ENCODE measurements around the gene ARID1B.

ARID1B gene

GRCh38 chr6:156917213-156917612 is 140.0 kb downstream of the ARID1B start:
- POLR2A ChIA-PET: no interaction called here
- no peak overlapping the region for H3K27ac ChIP-seq (ENCODE audit: extremely low read depth, low read depth, low read length)
- no peaks in the 10 kb centered on the region for H3K36me3 ChIP-seq (ENCODE audit: control insufficient read depth in 2 of 2, insufficient read depth in 1 of 2, low read length in 2 of 2)
- TF ChIP-seq ZIC2 (tag by site-specific recombination; IDR thresholded peaks at IDR 0.05) (0 out of 2 replicates have a peak, but pooled peaks have one; percentile 7), ZNF660 (tag by site-specific recombination; IDR thresholded peaks at IDR 0.05) (no peak)
- CTCF ChIA-PET: no interaction called here
- peaks cover 2% of the 10 kb centered on the region; the same call in 1 of the 2 replicates for H3K4me1 ChIP-seq (ENCODE audit: control insufficient read depth, insufficient read depth, low read length)
- H3K9me3 ChIP-seq (ENCODE audit: control insufficient read depth, insufficient read depth, low read depth, low read length): no peaks in the 10 kb centered on the region
- no peak overlapping the region for H3K4me3 ChIP-seq (ENCODE audit: low read depth, low read length)

GRCh38 chr6:156918647-156919046 is 141.5 kb downstream of the ARID1B start:
- Histone ChIP-seq H3K27ac (ENCODE audit: extremely low read depth, low read depth, low read length) (no peak overlapping the region), H3K4me3 (ENCODE audit: low read depth, low read length) (no peak overlapping the region), H3K4me1 (ENCODE audit: control insufficient read depth, insufficient read depth, low read length) (no peaks in the 10 kb centered on the region), H3K9me3 (ENCODE audit: control insufficient read depth, insufficient read depth, low read depth, low read length) (no peaks in the 10 kb centered on the region), H3K36me3 (ENCODE audit: control insufficient read depth in 2 of 2, insufficient read depth in 1 of 2, low read length in 2 of 2) (no peaks in the 10 kb centered on the region)
- POLR2A ChIA-PET: no interaction called here
- no peak for TF ChIP-seq ZNF16 (tag by site-specific recombination; IDR thresholded peaks at IDR 0.05; ENCODE audit: low read depth)
- TF ChIP-seq ZBTB17 (tag by site-specific recombination; IDR thresholded peaks at IDR 0.05): peak; percentile 54
- no peak for TF ChIP-seq YY1 (tag by site-specific recombination; IDR thresholded peaks at IDR 0.05)
- TF ChIP-seq ZNF561 (tag by site-specific recombination; IDR thresholded peaks at IDR 0.05; ENCODE audit: borderline replicate concordance): no peak
- CTCF ChIA-PET: interaction anchor here (0.6 kb wide), 1 partner anchor 217 kb away, joined by 3 read pairs; no protein-coding TSS in a partner anchor

GRCh38 chr6:156919370-156919769 is 142.2 kb downstream of the ARID1B start:
- no peaks in the 10 kb centered on the region for H3K4me1 ChIP-seq (ENCODE audit: control insufficient read depth, insufficient read depth, low read length)
- H3K27ac ChIP-seq (ENCODE audit: extremely low read depth, low read depth, low read length): no peak overlapping the region
- no peak overlapping the region for H3K4me3 ChIP-seq (ENCODE audit: low read depth, low read length)
- ChIA-PET POLR2A (no interaction called here), CTCF (no interaction called here)
- TF ChIP-seq ZNF449 (tag by site-specific recombination; IDR thresholded peaks at IDR 0.05) (peak; percentile 41; the same call in 1 of the 2 replicates), TSHZ1 (tag by site-specific recombination; IDR thresholded peaks at IDR 0.05; ENCODE audit: borderline replicate concordance) (no peak)
- no peaks in the 10 kb centered on the region for H3K9me3 ChIP-seq (ENCODE audit: control insufficient read depth, insufficient read depth, low read depth, low read length)
- no peaks in the 10 kb centered on the region for H3K36me3 ChIP-seq (ENCODE audit: control insufficient read depth in 2 of 2, insufficient read depth in 1 of 2, low read length in 2 of 2)

- H3K36me3 ChIP-seq (ENCODE audit: control insufficient read depth in 2 of 2, insufficient read depth in 1 of 2, low read length in 2 of 2): no peaks in the 10 kb centered on the region
- no peak overlapping the region for H3K27ac ChIP-seq (ENCODE audit: extremely low read depth, low read depth, low read length)
- CTCF ChIA-PET: no interaction called here
Observed at GRCh38 chr6:156919814-156920369, 142.7 kb downstream of the ARID1B start.

More at GRCh38 chr6:156919814-156920369, 142.7 kb downstream of the ARID1B start:
- Histone ChIP-seq H3K4me3 (ENCODE audit: low read depth, low read length) (no peak overlapping the region), H3K9me3 (ENCODE audit: control insufficient read depth, insufficient read depth, low read depth, low read length) (no peaks in the 10 kb centered on the region), H3K4me1 (ENCODE audit: control insufficient read depth, insufficient read depth, low read length) (no peaks in the 10 kb centered on the region)
- TF ChIP-seq KLF8 (tag by site-specific recombination; IDR thresholded peaks at IDR 0.05) (no peak), ZBTB44 (tag by site-specific recombination; IDR thresholded peaks at IDR 0.05) (peak; percentile 88), ZBTB1 (tag by site-specific recombination; IDR thresholded peaks at IDR 0.05) (no peak), MZF1 (tag by site-specific recombination; IDR thresholded peaks at IDR 0.05; ENCODE audit: borderline replicate concordance) (peak; percentile 70; the same call in 1 of the 2 replicates)
- POLR2A ChIA-PET: no interaction called here

Data from HEK293 (cell line).